DOHH2 (cell line): ENCODE results near the gene DHH.

Experiments
- H3F3A ChIP-seq: fragments of 200-600 bp; sonication (generic), shearing (Covaris generic); 2 replicates; pipeline ENCODE4 v1.6.0; 2016; ENCODE audit warnings: antibody characterized with exemption, mild to moderate bottlenecking; ENCODE audit not compliant: control insufficient read depth, insufficient read depth
- H3K27ac ChIP-seq: fragments of 200-600 bp; sonication (generic); 2 replicates; pipeline ENCODE4 v1.5.1; 2014; ENCODE audit warnings: low read depth, mild to moderate bottlenecking, low read length, moderate library complexity
- H3K27me3 ChIP-seq: fragments of 200-600 bp; sonication (generic); 2 replicates; pipeline ENCODE4 v1.6.1; 2014; ENCODE audit warnings: mild to moderate bottlenecking, low read length, mixed read lengths; ENCODE audit not compliant: control insufficient read depth
- H3K36me3 ChIP-seq: fragments of 200-600 bp; sonication (generic); 2 replicates; pipeline ENCODE4 v1.6.1; 2014; ENCODE audit warnings: mild to moderate bottlenecking, low read length, moderate library complexity, mixed read lengths; ENCODE audit not compliant: control insufficient read depth
- H3K4me1 ChIP-seq: fragments of 200-600 bp; sonication (generic); 2 replicates; pipeline ENCODE4 v1.6.1; 2014; ENCODE audit warnings: mild to moderate bottlenecking, low read length, mixed read lengths; ENCODE audit not compliant: control insufficient read depth
- H3K4me2 ChIP-seq: fragments of 200-600 bp; sonication (generic); 2 replicates; pipeline ENCODE4 v1.6.0; 2014; ENCODE audit warnings: mild to moderate bottlenecking, low read length, moderate library complexity
- H3K4me3 ChIP-seq: fragments of 200-600 bp; sonication (generic); 2 replicates; pipeline ENCODE4 v1.5.1; 2014; ENCODE audit warnings: mild to moderate bottlenecking, low read length, mixed read lengths
- H3K79me2 ChIP-seq: fragments of 200-600 bp; sonication (generic); 2 replicates; pipeline ENCODE4 v1.6.1; 2014; ENCODE audit warnings: mild to moderate bottlenecking, low read length, mixed read lengths; ENCODE audit not compliant: control insufficient read depth
- H3K9me2 ChIP-seq: fragments of 200-600 bp; sonication (generic); replicated peaks from 2 replicates; pipeline ENCODE4 v1.6.1; 2014; ENCODE audit warnings: mild to moderate bottlenecking, low read length, mixed read lengths; ENCODE audit not compliant: control insufficient read depth
- H3K9me3 ChIP-seq: fragments of 200-600 bp; sonication (generic); 2 replicates; pipeline ENCODE4 v1.6.1; 2014; ENCODE audit warnings: antibody characterized with exemption, low read length, mixed read lengths; ENCODE audit not compliant: control insufficient read depth, insufficient read depth
- H4K20me1 ChIP-seq: fragments of 200-600 bp; sonication (generic); 2 replicates; pipeline ENCODE4 v1.6.0; 2014; ENCODE audit warnings: low read depth, mild to moderate bottlenecking, antibody characterized with exemption, low read length, moderate library complexity; ENCODE audit not compliant: control insufficient read depth, insufficient read depth
- CTCF ChIP-seq: fragments of 200-600 bp; sonication (generic); IDR thresholded peaks from one replicate; pipeline ENCODE4 v1.5.1; 2014; ENCODE audit warnings: antibody characterized with exemption, mild to moderate bottlenecking, low read depth, low read length; ENCODE audit not compliant: poor library complexity, severe bottlenecking
- EZH2phosphoT487 ChIP-seq: fragments of 200-600 bp; sonication (generic); IDR thresholded peaks from 2 replicates; pipeline ENCODE4 v1.6.1; 2017; ENCODE audit warnings: borderline replicate concordance, mild to moderate bottlenecking, antibody characterized with exemption, low read length, moderate library complexity, mixed read lengths

The DHH gene

GRCh38 chr12:49051777-49052438, 42.7 kb downstream of the DHH start:
- no peaks in the 10 kb centered on the region for H3K9me2 ChIP-seq
- peaks cover 17% of the 10 kb centered on the region for H3K4me1 ChIP-seq
- no peak overlapping the region for H3K4me2 ChIP-seq
- H3K4me3 ChIP-seq: no peak overlapping the region
- H3K27ac ChIP-seq: no peak overlapping the region
- H3K79me2 ChIP-seq: peaks cover 54% of the 10 kb centered on the region
- no peaks in the 10 kb centered on the region for H3K27me3 ChIP-seq
- H3F3A ChIP-seq: no peaks in the 10 kb centered on the region
- H4K20me1 ChIP-seq: peaks cover 24% of the 10 kb centered on the region
- H3K36me3 ChIP-seq: peaks cover 87% of the 10 kb centered on the region
- no peak for TF ChIP-seq CTCF
- TF ChIP-seq EZH2phosphoT487: no peak
- no peaks in the 10 kb centered on the region for H3K9me3 ChIP-seq

- Histone ChIP-seq H3K27me3 (no peaks in the 10 kb centered on the region), H3K4me1 (peaks cover 12% of the 10 kb centered on the region), H3K36me3 (peaks cover 92% of the 10 kb centered on the region), H3K9me2 (no peaks in the 10 kb centered on the region), H3K9me3 (no peaks in the 10 kb centered on the region), H3K4me2 (no peak overlapping the region), H4K20me1 (peaks cover 24% of the 10 kb centered on the region), H3F3A (no peaks in the 10 kb centered on the region), H3K4me3 (no peak overlapping the region), H3K27ac (no peak overlapping the region), H3K79me2 (peaks cover 48% of the 10 kb centered on the region)
- TF ChIP-seq EZH2phosphoT487 (no peak), CTCF (no peak)
Observed at GRCh38 chr12:49051373-49051764, 43.2 kb downstream of the DHH start.

- Histone ChIP-seq H3K27me3 (no peaks in the 10 kb centered on the region), H3K4me3 (no peak overlapping the region), H4K20me1 (peaks cover 23% of the 10 kb centered on the region), H3K36me3 (peaks cover 97% of the 10 kb centered on the region), H3K9me3 (no peaks in the 10 kb centered on the region), H3K4me1 (peaks cover 5% of the 10 kb centered on the region), H3K79me2 (peaks cover 42% of the 10 kb centered on the region), H3K4me2 (no peak overlapping the region), H3K9me2 (no peaks in the 10 kb centered on the region), H3K27ac (no peak overlapping the region), H3F3A (no peaks in the 10 kb centered on the region)
- TF ChIP-seq EZH2phosphoT487 (no peak), CTCF (no peak)
Observed at GRCh38 chr12:49050507-49051372, 43.9 kb downstream of the DHH start.
